GM19463 (cell line): ENCODE measurements around the gene SPOCK1.
A peak's percentile ranks its signal among the peaks of the same experiment; 100 is the strongest.

ENCODE experiments used
- ATAC-seq: cut with Tn5 transposase; IDR thresholded peaks from one replicate; pipeline ENCODE4 v1.9.1; 2021; ENCODE audit warnings: mild to moderate bottlenecking, moderate library complexity; ENCODE audit not compliant: unreplicated experiment

Gene SPOCK1

GRCh38 chr5:137090721-137091120, 408.4 kb downstream of the SPOCK1 start:
- ATAC-seq: no peak

GRCh38 chr5:137090151-137090550, 409.0 kb downstream of the SPOCK1 start:
- ATAC-seq: no peak

GRCh38 chr5:137088175-137088574, 411.0 kb downstream of the SPOCK1 start:
- no peak for ATAC-seq

DNA sequence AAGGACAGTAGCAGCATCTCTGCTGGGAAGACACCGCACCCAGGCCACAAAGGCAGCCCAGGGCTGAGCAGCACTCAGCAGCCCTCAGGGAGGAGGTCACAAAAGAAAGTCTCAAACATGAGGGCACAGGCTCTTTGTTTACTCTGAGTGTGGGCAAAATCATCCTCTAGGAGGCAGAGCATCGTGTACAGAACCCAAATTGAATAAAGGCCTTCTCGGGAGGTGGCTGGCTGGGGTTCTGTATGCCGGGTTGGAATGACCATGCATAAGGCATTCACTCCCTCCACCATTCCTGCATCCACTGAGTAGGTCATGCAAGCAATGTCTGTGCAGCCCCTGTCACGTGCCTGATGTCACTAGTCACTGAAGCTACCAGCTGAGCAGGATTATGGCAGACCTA, 412.8 kb downstream of the SPOCK1 start:
- ATAC-seq: no peak

- ATAC-seq: no peak
Observed at GRCh38 chr5:137085206-137085605, 413.9 kb downstream of the SPOCK1 start.

DNA sequence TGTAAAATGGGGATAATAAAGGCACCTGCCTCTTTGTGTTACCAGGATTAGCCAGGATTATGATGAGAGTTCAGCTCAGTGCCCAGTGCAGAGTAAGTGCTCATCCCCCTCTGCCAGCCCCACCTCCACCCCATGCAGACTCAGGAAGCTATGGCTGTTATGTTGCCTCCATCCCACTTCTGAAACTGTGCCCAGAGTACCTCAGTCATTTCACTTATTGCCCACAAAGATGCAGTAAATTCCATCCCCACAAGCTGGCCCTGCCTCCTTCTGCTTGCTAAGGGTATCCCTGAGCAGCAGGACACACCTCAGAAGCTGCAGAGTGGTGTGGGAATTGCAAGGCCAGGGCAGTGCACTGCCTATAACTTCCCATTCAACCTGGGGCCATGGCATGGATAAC, 415.1 kb downstream of the SPOCK1 start:
- ATAC-seq: no peak

- no peak for ATAC-seq
Observed at GRCh38 chr5:137082951-137083350, 416.2 kb downstream of the SPOCK1 start.

GRCh38 chr5:137078171-137078665, 420.9 kb downstream of the SPOCK1 start:
- no peak for ATAC-seq

DNA sequence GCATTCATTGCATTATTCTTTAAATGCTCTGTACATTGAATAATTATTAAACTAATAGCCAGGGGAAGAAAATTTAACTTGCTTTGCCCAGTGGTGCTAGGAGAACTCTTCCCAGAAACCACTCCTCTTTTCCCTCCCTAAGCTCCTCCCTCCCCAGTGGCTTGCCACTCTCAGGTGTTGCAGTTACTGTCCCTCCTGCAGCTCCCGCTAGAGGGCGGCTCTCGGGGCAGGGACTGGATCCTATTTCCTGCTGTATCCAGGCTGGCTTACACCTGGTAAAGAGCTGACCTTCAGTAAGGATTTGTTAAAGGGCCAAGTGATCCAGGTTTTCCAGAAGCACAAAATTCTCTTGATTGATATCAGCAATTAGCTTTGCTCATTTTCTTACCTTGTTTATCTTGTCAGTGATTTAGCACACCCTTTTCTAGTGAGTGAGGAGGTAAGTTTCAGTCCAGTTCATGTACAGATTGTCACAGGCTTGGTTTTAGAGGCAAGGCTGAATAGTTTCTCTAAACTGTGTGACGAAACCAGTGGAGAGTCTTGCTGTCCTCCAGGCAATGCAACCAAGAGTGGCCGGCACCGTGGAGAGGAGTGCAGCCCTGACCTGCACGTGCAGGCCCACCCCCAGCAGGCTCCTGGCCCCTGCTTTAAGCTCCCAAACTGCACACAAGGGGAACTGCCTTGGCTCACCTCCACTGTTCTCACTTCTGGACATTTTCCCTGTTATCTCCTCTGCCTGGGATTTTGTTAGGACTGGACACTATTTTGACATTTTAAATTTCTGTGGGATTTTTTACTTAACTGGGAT, 423.8 kb downstream of the SPOCK1 start:
- peak; percentile 62 for ATAC-seq

DNA sequence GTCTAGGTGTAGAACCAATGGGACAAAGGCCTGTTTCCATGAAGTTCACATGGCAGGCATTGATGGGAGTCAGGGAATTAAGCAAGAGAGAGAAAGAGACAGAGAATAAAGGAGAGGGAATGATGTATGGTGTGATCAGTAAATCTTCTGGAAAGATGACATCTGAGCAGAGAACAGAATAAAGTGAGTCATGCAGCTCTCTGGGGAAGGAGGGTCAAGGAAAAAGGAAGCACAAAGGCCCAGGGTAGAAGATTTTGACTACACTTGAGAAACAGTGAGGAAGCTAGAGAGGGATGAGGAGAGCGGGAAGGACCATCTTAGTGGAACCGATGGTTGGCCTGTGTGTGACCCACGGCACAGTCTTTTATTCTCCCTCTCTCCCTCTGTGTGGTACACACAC, 425.9 kb downstream of the SPOCK1 start:
- ATAC-seq: no peak

DNA sequence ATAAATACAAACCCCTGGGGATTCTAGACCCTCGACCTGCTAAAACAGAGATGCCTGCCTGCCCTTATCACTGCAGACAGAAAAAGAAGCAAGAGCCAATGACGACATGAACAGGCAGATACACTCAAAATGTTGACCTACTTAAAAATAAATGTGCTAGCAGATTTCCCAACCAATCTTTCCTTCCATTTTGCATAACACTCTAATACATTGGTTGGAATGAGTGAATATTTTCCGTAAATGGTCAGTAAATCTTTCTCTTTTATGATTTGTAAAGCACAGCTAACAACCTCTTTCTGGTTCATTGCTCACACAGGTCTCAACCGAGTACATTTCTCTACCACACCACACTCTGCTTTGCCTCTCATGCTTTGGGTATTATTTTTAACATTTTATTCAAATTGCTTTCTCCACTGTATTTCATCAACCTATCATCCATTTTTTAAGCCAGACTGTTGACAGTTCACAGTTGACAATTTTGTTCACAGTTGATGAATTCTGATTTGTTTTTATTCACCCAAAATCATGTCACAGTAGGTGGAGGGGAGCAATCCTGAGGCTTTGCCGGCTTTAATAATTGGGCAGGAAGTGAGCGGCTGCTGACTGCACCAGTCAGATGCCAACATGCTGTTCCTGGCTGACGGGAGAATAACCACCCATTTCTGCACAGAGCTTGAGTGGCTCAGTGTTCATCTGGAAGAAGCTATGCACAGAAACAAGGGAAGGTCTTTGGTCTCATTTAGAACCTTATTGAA, 426.6 kb downstream of the SPOCK1 start:
- peak; percentile 42 for ATAC-seq

GRCh38 chr5:137071931-137072330, 427.2 kb downstream of the SPOCK1 start:
- ATAC-seq: no peak

DNA sequence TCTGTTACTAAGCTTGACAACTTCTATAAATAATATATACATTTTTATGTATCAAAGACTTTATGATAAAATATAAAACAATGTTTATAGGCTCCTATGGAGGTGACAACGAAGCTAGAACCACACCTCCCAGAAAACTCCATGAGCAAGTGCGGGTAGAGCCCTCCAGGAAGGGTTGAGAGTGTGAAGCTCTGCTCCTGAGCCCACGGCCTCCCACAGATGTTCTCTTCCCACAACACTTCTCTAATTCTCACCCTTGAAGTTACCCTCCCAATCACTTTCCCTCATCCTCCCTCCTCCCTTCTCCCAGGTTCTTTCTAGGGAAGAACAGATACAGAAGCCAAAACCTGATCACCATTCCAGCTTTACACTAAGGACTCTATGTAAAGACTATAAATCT, 427.6 kb downstream of the SPOCK1 start:
- no peak for ATAC-seq

GRCh38 chr5:137070521-137070920, 428.6 kb downstream of the SPOCK1 start:
- no peak for ATAC-seq

DNA sequence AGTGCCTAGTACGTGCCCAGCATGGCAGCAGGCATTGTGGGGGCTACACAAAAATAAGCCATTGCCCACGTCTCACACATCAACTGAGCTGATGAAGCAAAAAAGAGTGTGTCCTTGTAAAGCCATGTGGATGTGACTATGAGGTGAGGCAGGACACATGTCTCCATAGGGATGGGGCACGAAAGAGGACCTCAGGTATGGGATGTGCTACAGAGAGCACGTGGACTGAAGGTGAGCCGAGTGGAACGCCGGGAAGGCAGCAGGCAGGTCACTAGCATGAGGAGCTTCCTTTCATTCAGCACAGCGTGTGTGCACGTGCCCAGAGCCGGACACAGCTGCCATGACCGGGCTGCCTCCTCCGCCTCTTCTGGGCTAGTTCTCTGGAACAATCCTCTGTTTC, 429.8 kb downstream of the SPOCK1 start:
- no peak for ATAC-seq

DNA sequence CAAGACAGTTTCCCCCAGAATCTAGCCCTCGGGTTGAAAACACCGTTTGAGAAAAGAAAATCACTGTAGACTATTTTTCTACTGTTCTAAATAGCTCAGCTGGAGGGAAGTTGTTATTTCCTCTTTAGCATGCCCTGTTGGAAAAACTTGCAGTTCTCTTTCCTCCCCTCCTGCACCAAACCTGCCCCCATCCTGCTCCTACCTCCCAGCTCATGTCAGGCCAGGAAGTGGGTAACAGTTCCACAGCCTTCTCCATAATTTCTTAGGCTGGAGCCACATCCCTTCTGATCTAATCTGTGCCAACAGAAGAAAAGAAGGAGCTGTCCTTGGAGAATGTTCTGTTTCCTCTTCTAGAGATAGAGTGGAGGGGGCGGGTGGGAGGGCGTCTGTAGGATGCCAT, 437.7 kb downstream of the SPOCK1 start:
- no peak for ATAC-seq

GRCh38 chr5:137058089-137058488, 441.0 kb downstream of the SPOCK1 start:
- no peak for ATAC-seq

GRCh38 chr5:137056676-137057075, 442.4 kb downstream of the SPOCK1 start:
- ATAC-seq: no peak

- ATAC-seq: no peak
Observed at GRCh38 chr5:137055271-137055872, 443.8 kb downstream of the SPOCK1 start.

DNA sequence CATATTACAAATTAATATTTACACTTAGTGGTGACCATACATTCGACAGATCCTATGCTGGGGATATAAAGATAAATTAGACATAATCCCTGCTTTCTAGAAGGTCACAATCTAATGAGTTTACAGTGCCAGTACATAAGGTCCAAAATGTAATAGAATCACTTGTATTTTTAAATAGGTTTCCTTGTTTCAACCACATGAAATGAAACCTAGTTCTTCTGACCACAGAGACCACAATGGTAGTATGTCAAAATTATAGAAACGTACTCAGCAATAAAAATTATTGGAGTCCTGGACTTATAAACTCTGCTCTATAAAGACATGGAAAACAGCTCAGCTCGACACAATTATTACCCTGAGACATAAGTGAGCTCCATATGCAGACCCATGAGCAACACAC, 444.3 kb downstream of the SPOCK1 start:
- no peak for ATAC-seq

GRCh38 chr5:137054335-137054734, 444.8 kb downstream of the SPOCK1 start:
- no peak for ATAC-seq

DNA sequence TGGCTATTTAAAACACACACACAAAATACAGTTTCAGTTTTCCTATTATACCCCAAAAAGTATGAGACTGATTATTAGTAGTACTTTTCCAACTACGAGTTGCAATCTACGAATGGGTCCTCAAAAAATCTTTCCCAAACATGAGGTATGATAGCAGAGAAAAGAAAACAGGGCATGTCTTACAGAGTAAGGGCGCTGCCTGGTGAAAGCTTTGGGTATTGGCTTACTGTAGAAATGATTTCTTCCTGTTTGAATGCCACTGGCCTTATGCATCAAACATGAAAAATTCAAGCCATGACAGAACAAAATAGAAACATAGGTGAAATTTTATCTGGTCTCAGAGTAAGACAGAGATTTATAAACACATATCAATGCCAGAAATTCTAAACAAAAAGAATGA, 448.0 kb downstream of the SPOCK1 start:
- ATAC-seq: no peak
